HepG2 (cell line): ENCODE measurements around the gene NUDT8. TPM values are rescaled to one million over a fixed set of nuclear protein-coding genes. Genes with fewer than 3 reads are reported as not detected.

Source experiments
- GFI1 ChIP-seq: sonication (generic); formaldehyde crosslinking; IDR thresholded peaks from 2 replicates; pipeline ENCODE4 v1.5.0; 2020; ENCODE audit warnings: missing genetic modification reagents, mild to moderate bottlenecking, borderline replicate concordance
- IRF9 ChIP-seq: sonication (generic); formaldehyde crosslinking; IDR thresholded peaks from 2 replicates; pipeline ENCODE4 v1.8.0; 2022; ENCODE audit warnings: missing genetic modification reagents, mild to moderate bottlenecking, borderline replicate concordance
- KAT7 ChIP-seq: IDR thresholded peaks from 2 replicates; pipeline ENCODE4 v1.6.1; 2018; ENCODE audit warnings: borderline replicate concordance, missing compliant biosample characterization
- KDM5B ChIP-seq: sonication (generic); formaldehyde crosslinking; IDR thresholded peaks from 2 replicates; pipeline ENCODE4 v1.4.0; 2020; ENCODE audit warnings: missing genetic modification reagents, mild to moderate bottlenecking, borderline replicate concordance
- MED8 ChIP-seq: sonication (generic); formaldehyde crosslinking; IDR thresholded peaks from 2 replicates; pipeline ENCODE4 v1.8.1; 2023; ENCODE audit warnings: mild to moderate bottlenecking, missing genetic modification reagents; ENCODE audit not compliant: insufficient replicate concordance
- POLR2AphosphoS5 ChIP-seq: IDR thresholded peaks from 2 replicates; pipeline ENCODE4 v1.6.1; 2012; ENCODE audit warnings: low read depth, low read length
- RARG ChIP-seq: sonication (generic); formaldehyde crosslinking; IDR thresholded peaks from 2 replicates; pipeline ENCODE4 v1.4.0; 2020; ENCODE audit warnings: low read depth, mild to moderate bottlenecking, missing genetic modification reagents
- RXRB ChIP-seq: IDR thresholded peaks from 2 replicates; pipeline ENCODE4 v1.6.1; 2016; ENCODE audit warnings: borderline replicate concordance, missing genetic modification reagents, missing compliant biosample characterization
- SP4 ChIP-seq: sonication (generic); formaldehyde crosslinking; IDR thresholded peaks from 2 replicates; pipeline ENCODE4 v1.8.1; 2023; ENCODE audit warnings: mild to moderate bottlenecking, missing genetic modification reagents
- ZBTB49 ChIP-seq: sonication (generic); formaldehyde crosslinking; IDR thresholded peaks from 2 replicates; pipeline ENCODE4 v1.4.0; 2020; ENCODE audit warnings: missing genetic modification reagents, borderline replicate concordance
- ZNF235 ChIP-seq: sonication (generic); formaldehyde crosslinking; IDR thresholded peaks from 2 replicates; pipeline ENCODE4 v1.8.1; 2023; ENCODE audit warnings: mild to moderate bottlenecking, missing genetic modification reagents, borderline replicate concordance
- ZNF33A ChIP-seq: sonication (generic); formaldehyde crosslinking; IDR thresholded peaks from 2 replicates; pipeline ENCODE4 v1.5.1; 2020; ENCODE audit warnings: missing genetic modification reagents, mild to moderate bottlenecking, moderate library complexity, borderline replicate concordance
- ZNF782 ChIP-seq: sonication (generic); formaldehyde crosslinking; IDR thresholded peaks from 2 replicates; pipeline ENCODE4 v1.4.0; 2020; ENCODE audit warnings: missing genetic modification reagents, mild to moderate bottlenecking, borderline replicate concordance
- ZNF788 ChIP-seq: sonication (generic); formaldehyde crosslinking; IDR thresholded peaks from 2 replicates; pipeline ENCODE4 v1.5.0; 2020; ENCODE audit warnings: mild to moderate bottlenecking, missing genetic modification reagents, borderline replicate concordance
- polyA plus RNA-seq, 8 experiments: library from polyadenylated mRNA; depleted of rRNA in 3 of 8; stranded (reverse) in 7 of 8; unstranded in 1 of 8; fragments of >200 nt; fragmentation: Illumina TruSeq in 4 of 8; extraction: Trizol in 4 of 8; gene quantifications; 2 replicates each; pipeline versions ENCODE4 v1.2.1 to v1.2.3, GENCODE V29; 2011 to 2016; ENCODE audit warnings: low read depth in 4 of 8, missing spikeins in 1 of 8, mixed read lengths in 1 of 8; ENCODE audit not compliant: insufficient read depth in 1 of 8
- total RNA-seq, 5 experiments: library from RNA; depleted of rRNA; stranded (reverse); fragments of >200 nt; fragmentation: Illumina TruSeq; extraction: Trizol; gene quantifications; 2 replicates each; pipeline ENCODE4 v1.2.3, GENCODE V29; 2016; ENCODE audit warnings: low read depth in 1 of 5
- TF ChIP-seq, protein P1 (sequence below): sonication (generic); formaldehyde crosslinking; IDR thresholded peaks from 2 replicates; pipeline ENCODE4 v1.4.0; 2020; ENCODE audit warnings: missing genetic modification reagents
- TF ChIP-seq, protein P2 (sequence below): sonication (generic); formaldehyde crosslinking; IDR thresholded peaks from 2 replicates; pipeline ENCODE4 v1.8.1; 2023; ENCODE audit warnings: mild to moderate bottlenecking, missing genetic modification reagents
- TF ChIP-seq, protein P3 (sequence below): sonication (generic); formaldehyde crosslinking; IDR thresholded peaks from 2 replicates; pipeline ENCODE4 v1.4.0; 2020; ENCODE audit warnings: missing genetic modification reagents

NUDT8 gene
- total and polyA plus RNA-seq, 2 of the 13 experiments (the other 11 are each of a cell fraction or from before 2014, with no cell fraction given), result 6.7 to 25.8 TPM

DNA sequence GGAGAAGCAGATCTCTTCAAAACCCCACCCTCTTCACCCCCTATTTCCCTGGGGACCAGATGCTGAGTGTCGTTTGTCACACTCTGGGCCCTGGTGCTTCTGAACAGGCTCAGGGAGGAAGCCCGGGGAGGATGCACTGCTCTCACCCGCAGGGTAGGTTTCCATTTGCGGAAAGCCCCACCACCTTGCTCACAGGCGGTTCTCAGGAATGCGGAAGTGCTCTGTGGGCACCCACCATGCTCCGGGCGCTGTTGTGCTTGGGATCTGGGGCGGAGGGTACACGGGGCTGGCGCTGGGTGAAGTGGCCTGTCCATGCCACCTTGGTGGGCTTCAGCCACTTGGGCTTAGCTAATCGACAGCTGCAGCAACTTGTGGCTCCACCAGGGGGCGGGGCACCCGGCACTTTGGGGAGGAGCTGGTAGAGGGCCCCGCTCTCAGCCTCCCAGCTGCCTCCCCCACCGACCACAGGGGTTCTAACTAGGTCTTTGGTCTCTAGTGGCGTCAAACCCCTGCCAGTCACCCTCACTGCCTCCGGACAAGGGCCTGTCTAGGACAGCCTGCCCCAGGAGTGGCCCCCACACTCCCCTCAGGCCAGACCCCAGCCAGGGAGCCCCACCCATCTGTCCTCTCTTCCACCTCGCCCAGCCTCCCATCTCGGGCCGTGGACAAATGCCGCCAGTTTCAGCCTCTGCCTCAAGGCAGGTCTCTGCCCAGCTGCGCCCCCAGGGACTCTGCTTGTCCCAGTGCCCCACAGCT, 15.6 kb downstream of the NUDT8 start (continued):
- TF ChIP-seq MED8 (CRISPR knock-in tag) (no peak), IRF9 (CRISPR knock-in tag) (0 out of 2 replicates have a peak, but pooled peaks have one; percentile 23), SP4 (CRISPR knock-in tag) (0 out of 2 replicates have a peak, but pooled peaks have one; percentile 20), POLR2AphosphoS5 (0 out of 2 replicates have a peak, but pooled peaks have one; percentile 25), ZNF788 (0 out of 2 replicates have a peak, but pooled peaks have one; percentile 61), ZNF235 (no peak), ZBTB49 (no peak), GFI1 (CRISPR knock-in tag) (no peak), RXRB (CRISPR knock-in tag) (no peak), ZNF33A (CRISPR knock-in tag) (no peak), KAT7 (CRISPR knock-in tag) (no peak), ZNF782 (CRISPR knock-in tag) (0 out of 2 replicates have a peak, but pooled peaks have one; percentile 18), KDM5B (no peak), RARG (CRISPR knock-in tag) (no peak)
- TF ChIP-seq, protein P1, sequence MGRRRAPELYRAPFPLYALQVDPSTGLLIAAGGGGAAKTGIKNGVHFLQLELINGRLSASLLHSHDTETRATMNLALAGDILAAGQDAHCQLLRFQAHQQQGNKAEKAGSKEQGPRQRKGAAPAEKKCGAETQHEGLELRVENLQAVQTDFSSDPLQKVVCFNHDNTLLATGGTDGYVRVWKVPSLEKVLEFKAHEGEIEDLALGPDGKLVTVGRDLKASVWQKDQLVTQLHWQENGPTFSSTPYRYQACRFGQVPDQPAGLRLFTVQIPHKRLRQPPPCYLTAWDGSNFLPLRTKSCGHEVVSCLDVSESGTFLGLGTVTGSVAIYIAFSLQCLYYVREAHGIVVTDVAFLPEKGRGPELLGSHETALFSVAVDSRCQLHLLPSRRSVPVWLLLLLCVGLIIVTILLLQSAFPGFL (CRISPR knock-in tag), result no peak
- TF ChIP-seq, protein P2, sequence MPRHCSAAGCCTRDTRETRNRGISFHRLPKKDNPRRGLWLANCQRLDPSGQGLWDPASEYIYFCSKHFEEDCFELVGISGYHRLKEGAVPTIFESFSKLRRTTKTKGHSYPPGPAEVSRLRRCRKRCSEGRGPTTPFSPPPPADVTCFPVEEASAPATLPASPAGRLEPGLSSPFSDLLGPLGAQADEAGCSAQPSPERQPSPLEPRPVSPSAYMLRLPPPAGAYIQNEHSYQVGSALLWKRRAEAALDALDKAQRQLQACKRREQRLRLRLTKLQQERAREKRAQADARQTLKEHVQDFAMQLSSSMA (CRISPR knock-in tag), result 0 out of 2 replicates have a peak, but pooled peaks have one; percentile 27
- TF ChIP-seq, protein P3, sequence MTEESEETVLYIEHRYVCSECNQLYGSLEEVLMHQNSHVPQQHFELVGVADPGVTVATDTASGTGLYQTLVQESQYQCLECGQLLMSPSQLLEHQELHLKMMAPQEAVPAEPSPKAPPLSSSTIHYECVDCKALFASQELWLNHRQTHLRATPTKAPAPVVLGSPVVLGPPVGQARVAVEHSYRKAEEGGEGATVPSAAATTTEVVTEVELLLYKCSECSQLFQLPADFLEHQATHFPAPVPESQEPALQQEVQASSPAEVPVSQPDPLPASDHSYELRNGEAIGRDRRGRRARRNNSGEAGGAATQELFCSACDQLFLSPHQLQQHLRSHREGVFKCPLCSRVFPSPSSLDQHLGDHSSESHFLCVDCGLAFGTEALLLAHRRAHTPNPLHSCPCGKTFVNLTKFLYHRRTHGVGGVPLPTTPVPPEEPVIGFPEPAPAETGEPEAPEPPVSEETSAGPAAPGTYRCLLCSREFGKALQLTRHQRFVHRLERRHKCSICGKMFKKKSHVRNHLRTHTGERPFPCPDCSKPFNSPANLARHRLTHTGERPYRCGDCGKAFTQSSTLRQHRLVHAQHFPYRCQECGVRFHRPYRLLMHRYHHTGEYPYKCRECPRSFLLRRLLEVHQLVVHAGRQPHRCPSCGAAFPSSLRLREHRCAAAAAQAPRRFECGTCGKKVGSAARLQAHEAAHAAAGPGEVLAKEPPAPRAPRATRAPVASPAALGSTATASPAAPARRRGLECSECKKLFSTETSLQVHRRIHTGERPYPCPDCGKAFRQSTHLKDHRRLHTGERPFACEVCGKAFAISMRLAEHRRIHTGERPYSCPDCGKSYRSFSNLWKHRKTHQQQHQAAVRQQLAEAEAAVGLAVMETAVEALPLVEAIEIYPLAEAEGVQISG (CRISPR knock-in tag), result no peak
